Fibroblast of skin of left quadriceps (primary cell): ENCODE measurements around the gene SPAAR.
"Not testable (repeated sequence)": the region's sequence is repeated elsewhere in the genome, so short reads cannot be mapped to it uniquely, and the experiment has no call there.

Source experiments
- DNase-seq, 2 experiments: peaks; one replicate each; pipeline ENCODE4 v3.0.0-alpha.2; 2013; ENCODE audit warnings: low read depth in 2 of 2

SPAAR gene

GRCh38 chr9:35923598-35923926 is 14.3 kb downstream of the SPAAR start:
- DNase-seq, result no peak

GRCh38 chr9:35923927-35924763 is 14.9 kb downstream of the SPAAR start:
- DNase-seq, result peak; percentile 87

- DNase-seq, result peak in 1 of 2 experiments; percentile 30
Observed at GRCh38 chr9:35928591-35929452, 19.5 kb downstream of the SPAAR start.

GRCh38 chr9:35929453-35929718 is 20.1 kb downstream of the SPAAR start:
- DNase-seq, result no peak

- DNase-seq, result no peak
Observed at GRCh38 chr9:35930521-35930920, 21.2 kb downstream of the SPAAR start.

GRCh38 chr9:35930989-35931388 is 21.7 kb downstream of the SPAAR start:
- no peak for DNase-seq

- DNase-seq, result no peak
Observed at GRCh38 chr9:35932735-35933134, 23.4 kb downstream of the SPAAR start.

- DNase-seq, result no peak
Observed at GRCh38 chr9:35933550-35934067, 24.3 kb downstream of the SPAAR start.

GRCh38 chr9:35934069-35934468 is 24.8 kb downstream of the SPAAR start:
- DNase-seq, result not testable (repeated sequence)

GRCh38 chr9:35935261-35935660 is 26.0 kb downstream of the SPAAR start:
- DNase-seq, result no peak

- DNase-seq, result peak; percentile 81 to 84
Observed at GRCh38 chr9:35935755-35936509, 26.6 kb downstream of the SPAAR start.

- DNase-seq, result no peak
Observed at GRCh38 chr9:35937227-35937626, 27.9 kb downstream of the SPAAR start.

- DNase-seq, result no peak
Observed at GRCh38 chr9:35938474-35939356, 29.4 kb downstream of the SPAAR start.

- no peak for DNase-seq
Observed at GRCh38 chr9:35939679-35940250, 30.5 kb downstream of the SPAAR start.

GRCh38 chr9:35940458-35941407 is 31.4 kb downstream of the SPAAR start:
- DNase-seq, result no peak

- DNase-seq, result no peak
Observed at GRCh38 chr9:35942286-35942685, 33.0 kb downstream of the SPAAR start.

- DNase-seq, result no peak
Observed at GRCh38 chr9:35944173-35944572, 34.9 kb downstream of the SPAAR start.

GRCh38 chr9:35944841-35945240 is 35.6 kb downstream of the SPAAR start:
- DNase-seq, result no peak

- peak; percentile 76 to 79 for DNase-seq
Observed at GRCh38 chr9:35945341-35946018, 36.2 kb downstream of the SPAAR start.
